T-cell (primary cell): ENCODE data around the gene PROK1. TPM values are rescaled to one million over a fixed set of nuclear protein-coding genes. Genes with fewer than 3 reads are reported as not detected.
A peak's percentile ranks its signal among the peaks of the same experiment; 100 is the strongest.
"Not testable (repeated sequence)": the region's sequence is repeated elsewhere in the genome, so short reads cannot be mapped to it uniquely, and the experiment has no call there.

ENCODE experiments used
- ATAC-seq, 4 experiments: fragments of 200-7000 bp in 3 of 4; fragments of 150-1000 bp in 1 of 4; cut with Tn5 transposase; replicated peaks in 1 of 4; 1 replicate in 3 of 4; 2 replicates in 1 of 4; pipeline ENCODE4 v1.10.0; 2021; ENCODE audit warnings: moderate library complexity in 3 of 4, mild to moderate bottlenecking in 2 of 4, moderate number of reproducible peaks in 1 of 4
- CTCF ChIA-PET, 2 donors: fragments of 300-600 bp; sonication (Branson Sonifier 250); formaldehyde crosslinking; loops; one replicate each; lab custom pipeline; 2022; ENCODE audit warnings: antibody characterized with exemption in 2 of 2; lab: Charles Lee
- POLR2A ChIA-PET, 2 donors: fragments of 300-600 bp; sonication (Branson Sonifier 250); formaldehyde crosslinking; loops; one replicate each; lab custom pipeline; 2022; ENCODE audit warnings: antibody characterized with exemption in 2 of 2; lab: Charles Lee
- DNase-seq, 35 experiments: peaks; one replicate each; pipeline versions ENCODE4 v3.0.0 to v3.0.0-alpha.2; 2013 to 2023
- H3K27ac ChIP-seq: one replicate; pipeline ENCODE4 v1.5.1; 2013; ENCODE audit warnings: low read length
- H3K27me3 ChIP-seq, 2 experiments: replicated peaks in 1 of 2; 1 replicate in 1 of 2; 2 replicates in 1 of 2; pipeline versions ENCODE4 v1.6.1 to v1.7.0; 2013; ENCODE audit warnings: low read length in 1 of 2, mixed read lengths in 1 of 2; ENCODE audit not compliant: control insufficient read depth in 2 of 2, insufficient read depth in 2 of 2; ENCODE audit errors: extremely low read depth in 1 of 2
- H3K36me3 ChIP-seq, 2 donors: 1 replicate in 1 of 2; 2 replicates in 1 of 2; pipeline versions ENCODE4 v1.6.1 to v1.7.0; 2013; ENCODE audit warnings: low read length in 1 of 2; ENCODE audit not compliant: control insufficient read depth in 2 of 2, insufficient read depth in 1 of 2; ENCODE audit errors: extremely low read depth in 1 of 2
- H3K4me1 ChIP-seq, 2 experiments: 1 replicate in 1 of 2; 2 replicates in 1 of 2; pipeline versions ENCODE4 v1.6.1 to v1.7.0; 2013; ENCODE audit warnings: low read length in 2 of 2, mixed read lengths in 1 of 2; ENCODE audit not compliant: insufficient read depth in 2 of 2, control insufficient read depth in 1 of 2; ENCODE audit errors: extremely low read depth in 1 of 2
- H3K4me3 ChIP-seq, 2 donors: 1 replicate in 1 of 2; 2 replicates in 1 of 2; pipeline versions ENCODE4 v1.5.1 to v1.7.0; 2013; ENCODE audit warnings: mild to moderate bottlenecking in 2 of 2, low read length in 1 of 2, moderate library complexity in 1 of 2; ENCODE audit not compliant: control insufficient read depth in 1 of 2; ENCODE audit errors: extremely low read depth in 1 of 2
- H3K9me3 ChIP-seq: 2 replicates; pipeline ENCODE4 v1.7.0; 2013
- H3K27ac Mint-ChIP-seq, 2 donors: one replicate each; pipeline ENCODE4 v1.8.0; 2020 to 2021; ENCODE audit warnings: mild to moderate bottlenecking in 2 of 2, mixed read lengths in 2 of 2
- H3K27me3 Mint-ChIP-seq, 2 donors: one replicate each; pipeline ENCODE4 v1.8.0; 2021 to 2022; ENCODE audit warnings: mixed read lengths in 2 of 2
- H3K36me3 Mint-ChIP-seq: one replicate; pipeline ENCODE4 v1.8.0; 2021; ENCODE audit warnings: mixed read lengths
- H3K4me1 Mint-ChIP-seq, 3 donors: one replicate each; pipeline ENCODE4 v1.8.0; 2020 to 2022; ENCODE audit warnings: mixed read lengths in 3 of 3, mild to moderate bottlenecking in 1 of 3
- H3K4me3 Mint-ChIP-seq, 3 donors: one replicate each; pipeline ENCODE4 v1.8.0; 2020 to 2022; ENCODE audit warnings: mild to moderate bottlenecking in 3 of 3, mixed read lengths in 3 of 3, moderate library complexity in 3 of 3
- H3K9me3 Mint-ChIP-seq, 3 donors: one replicate each; pipeline ENCODE4 v1.8.0; 2020 to 2022; ENCODE audit warnings: mixed read lengths in 3 of 3
- WGBS: methylation state at CpG from one replicate; pipeline ENCODE4 v1.1.5; 2013; ENCODE audit warnings: missing lambda C conversion rate; ENCODE audit not compliant: insufficient coverage; 5-methylcytosine and 5-hydroxymethylcytosine counted together
- total RNA-seq, 35 experiments: library from RNA in 6 of 35; stranded (reverse) in 6 of 35; fragments of 120-200 nt in 1 of 35; gene quantifications; one replicate each; pipeline versions ENCODE4 v1.2.1 to v1.2.4 and lab custom pipeline; 2013 to 2026

The PROK1 gene, protein sequence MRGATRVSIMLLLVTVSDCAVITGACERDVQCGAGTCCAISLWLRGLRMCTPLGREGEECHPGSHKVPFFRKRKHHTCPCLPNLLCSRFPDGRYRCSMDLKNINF
- total RNA-seq (under 1 TPM in 1 of 5 donors, not detected in 4; 0.20 TPM), total RNA-seq (lab: John Stamatoyannopoulos, UW) (0 to 0.14 (median 0) reads per million in 29 experiments)
- total RNA-seq (2013), result not detected

DNA sequence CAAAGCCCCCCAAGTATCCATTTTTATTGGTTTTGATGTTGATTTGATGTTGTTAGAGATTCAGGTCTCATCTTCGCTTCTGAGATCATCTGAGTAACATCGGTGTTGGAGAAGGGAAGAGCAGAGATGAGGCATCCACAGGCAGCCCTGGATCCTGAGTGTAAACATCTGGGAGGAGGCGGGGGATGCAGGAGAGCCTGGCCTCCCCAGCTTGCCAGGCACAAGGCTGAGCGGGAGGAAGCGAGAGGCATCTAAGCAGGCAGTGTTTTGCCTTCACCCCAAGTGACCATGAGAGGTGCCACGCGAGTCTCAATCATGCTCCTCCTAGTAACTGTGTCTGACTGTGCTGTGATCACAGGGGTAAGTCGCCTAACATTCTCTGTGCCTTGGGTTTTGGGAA is at the start of gene PROK1:
TSS of gene PROK1 (plus strand) at position 221 of the 400 bp plus-strand sequence. CDS start at position 289, 68 bp downstream.
- H3K27me3 Mint-ChIP-seq, result peaks cover 4 to 10% of the 10 kb centered on the region in 2 donors
- no peaks in the 10 kb centered on the region for H3K4me1 Mint-ChIP-seq
- no peaks in the 10 kb centered on the region for H3K9me3 Mint-ChIP-seq
- ChIA-PET POLR2A (no interaction called here), CTCF (no interaction called here)
- H3K36me3 Mint-ChIP-seq, result no peaks in the 10 kb centered on the region
- no peak within 1 kb of the TSS for H3K27ac Mint-ChIP-seq
- Histone ChIP-seq H3K4me3 (no peak within 1 kb of the TSS), H3K27ac (no peak within 1 kb of the TSS), H3K27me3 (peaks cover 2 to 14% of the 10 kb centered on the region in 2 experiments), H3K9me3 (no peaks in the 10 kb centered on the region), H3K36me3 (no peaks in the 10 kb centered on the region), H3K4me1 (no peaks in the 10 kb centered on the region)
- WGBS, result 72% methylated on average over 8 of the region's 8 CpGs
- no peak for DNase-seq
- no peak within 1 kb of the TSS for H3K4me3 Mint-ChIP-seq
- no peak for ATAC-seq

DNA sequence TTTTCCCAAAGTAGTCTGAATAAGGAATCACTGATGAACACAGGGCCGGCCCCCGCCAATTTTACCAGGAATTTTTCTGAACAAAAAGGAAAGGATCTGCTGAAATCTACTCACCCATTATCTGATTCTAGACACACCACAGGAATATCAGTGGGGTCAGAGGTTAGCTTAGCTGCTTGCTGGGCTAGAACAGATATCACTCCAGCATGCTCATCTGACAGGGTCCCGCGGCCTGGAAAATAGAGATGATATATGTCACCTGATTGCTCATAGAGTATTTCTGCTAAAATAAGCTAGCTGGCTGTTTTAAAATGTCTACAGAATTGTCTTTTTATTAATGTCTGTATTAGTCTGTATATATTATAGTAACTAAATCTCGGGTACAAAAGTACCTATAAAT is 47.1 kb upstream of the PROK1 start:
- ChIA-PET POLR2A (interaction anchor here in 1 of 2 donors (0.6 to 0.7 kb wide), 2 partner anchors 8 to 1069 kb away, joined by 3 read pairs; no protein-coding TSS in a partner anchor), CTCF (no interaction called here)
- H3K4me1 Mint-ChIP-seq, result peaks cover 14 to 29% (median 26%) of the 10 kb centered on the region in 3 donors
- DNase-seq (no peak), ATAC-seq (no peak)
- 100% methylated on average over 2 of the region's 5 CpGs for WGBS
- H3K9me3 ChIP-seq, result no peaks in the 10 kb centered on the region
- H3K27me3 Mint-ChIP-seq, result no peaks in the 10 kb centered on the region
- peaks cover 15 to 16% of the 10 kb centered on the region in 2 experiments for H3K4me1 ChIP-seq
- H3K27ac Mint-ChIP-seq, result no peak overlapping the region
- H3K36me3 ChIP-seq, result peaks cover 0 to 52% of the 10 kb centered on the region in 2 donors
- H3K9me3 Mint-ChIP-seq, result no peaks in the 10 kb centered on the region
- no peak overlapping the region for H3K4me3 ChIP-seq
- H3K36me3 Mint-ChIP-seq, result peaks cover 21% of the 10 kb centered on the region
- no peaks in the 10 kb centered on the region for H3K27me3 ChIP-seq
- H3K27ac ChIP-seq, result no peak overlapping the region
- H3K4me3 Mint-ChIP-seq, result no peak overlapping the region

DNA sequence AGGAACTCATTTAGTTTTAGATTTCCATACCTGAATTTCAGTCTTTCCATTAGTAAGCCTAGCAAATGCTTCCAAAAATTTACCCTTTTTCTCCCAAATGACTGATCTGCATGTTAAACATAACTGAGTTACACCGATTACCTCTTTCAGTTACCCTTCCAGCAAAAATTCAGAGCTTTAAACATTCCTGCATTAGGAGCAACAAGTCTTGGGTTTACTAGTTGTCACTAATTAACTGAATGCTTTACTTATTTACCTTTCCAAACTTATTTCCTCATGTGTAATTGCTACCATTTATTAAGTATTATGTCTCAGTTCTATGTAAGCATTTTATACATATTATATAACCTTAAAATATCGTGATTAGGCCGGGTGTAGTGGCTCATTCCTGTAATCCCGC is 46.5 kb upstream of the PROK1 start:
- peaks cover 0 to 49% of the 10 kb centered on the region in 2 donors for H3K36me3 ChIP-seq
- ChIA-PET POLR2A (interaction anchor here in 1 of 2 donors (0.7 kb wide), 1 partner anchor 289 kb away, joined by 5 read pairs; no protein-coding TSS in a partner anchor), CTCF (no interaction called here)
- Mint-ChIP-seq H3K4me1 (peaks cover 17 to 30% (median 29%) of the 10 kb centered on the region in 3 donors), H3K9me3 (no peaks in the 10 kb centered on the region), H3K27me3 (no peaks in the 10 kb centered on the region), H3K4me3 (no peak overlapping the region), H3K27ac (no peak overlapping the region), H3K36me3 (peaks cover 21% of the 10 kb centered on the region)
- no peaks in the 10 kb centered on the region for H3K9me3 ChIP-seq
- 100% methylated on average over 1 of the region's 4 CpGs for WGBS
- peaks cover 15 to 16% of the 10 kb centered on the region in 2 experiments for H3K4me1 ChIP-seq
- ATAC-seq (no peak), DNase-seq (no peak)
- H3K27me3 ChIP-seq, result no peaks in the 10 kb centered on the region
- no peak overlapping the region for H3K4me3 ChIP-seq
- H3K27ac ChIP-seq, result no peak overlapping the region

DNA sequence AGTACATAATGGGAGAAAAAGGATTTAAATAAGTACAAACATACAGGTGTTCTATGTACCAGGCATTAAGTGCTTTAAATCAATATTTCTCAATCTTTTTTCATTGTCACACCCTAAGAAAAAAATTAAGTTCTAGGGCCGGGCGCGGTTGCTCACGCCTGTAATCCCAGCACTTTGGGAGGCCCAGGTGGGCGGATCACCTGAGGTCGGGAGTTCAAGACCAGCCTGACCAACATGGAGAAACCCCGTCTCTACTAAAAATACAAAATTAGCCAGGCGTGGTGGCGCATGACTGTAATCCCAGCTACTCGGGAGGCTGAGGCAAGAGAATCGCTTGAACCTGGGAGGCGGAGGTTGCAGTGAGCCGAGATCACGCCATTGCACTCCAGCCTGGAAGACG is 44.5 kb upstream of the PROK1 start:
- ATAC-seq, H3K9me3 ChIP-seq, H3K27me3 ChIP-seq, H3K9me3 Mint-ChIP-seq, POLR2A ChIA-PET, DNase-seq, H3K27me3 Mint-ChIP-seq: not testable (repeated sequence)
- H3K4me1 Mint-ChIP-seq, result peaks cover 17 to 30% (median 30%) of the 10 kb centered on the region in 3 donors
- H3K36me3 ChIP-seq, result peaks cover 0 to 31% of the 10 kb centered on the region in 2 donors
- H3K27ac ChIP-seq, result peak overlapping the region; percentile 85
- no CpG with 5 or more reads among the region's 15 CpGs for WGBS
- CTCF ChIA-PET, result interaction anchor here in 1 of 2 donors (1.0 kb wide), 1 partner anchor 54 kb away, joined by 3 read pairs; no protein-coding TSS in a partner anchor
- H3K36me3 Mint-ChIP-seq, result peaks cover 11% of the 10 kb centered on the region
- H3K4me3 ChIP-seq, result peak overlapping the region; percentile 83 to 92
- peak overlapping the region; percentile 97 to 99 for H3K27ac Mint-ChIP-seq
- peak overlapping the region; percentile 97 to 100 (median 98) for H3K4me3 Mint-ChIP-seq
- H3K4me1 ChIP-seq, result peaks cover 15 to 16% of the 10 kb centered on the region in 2 experiments

DNA sequence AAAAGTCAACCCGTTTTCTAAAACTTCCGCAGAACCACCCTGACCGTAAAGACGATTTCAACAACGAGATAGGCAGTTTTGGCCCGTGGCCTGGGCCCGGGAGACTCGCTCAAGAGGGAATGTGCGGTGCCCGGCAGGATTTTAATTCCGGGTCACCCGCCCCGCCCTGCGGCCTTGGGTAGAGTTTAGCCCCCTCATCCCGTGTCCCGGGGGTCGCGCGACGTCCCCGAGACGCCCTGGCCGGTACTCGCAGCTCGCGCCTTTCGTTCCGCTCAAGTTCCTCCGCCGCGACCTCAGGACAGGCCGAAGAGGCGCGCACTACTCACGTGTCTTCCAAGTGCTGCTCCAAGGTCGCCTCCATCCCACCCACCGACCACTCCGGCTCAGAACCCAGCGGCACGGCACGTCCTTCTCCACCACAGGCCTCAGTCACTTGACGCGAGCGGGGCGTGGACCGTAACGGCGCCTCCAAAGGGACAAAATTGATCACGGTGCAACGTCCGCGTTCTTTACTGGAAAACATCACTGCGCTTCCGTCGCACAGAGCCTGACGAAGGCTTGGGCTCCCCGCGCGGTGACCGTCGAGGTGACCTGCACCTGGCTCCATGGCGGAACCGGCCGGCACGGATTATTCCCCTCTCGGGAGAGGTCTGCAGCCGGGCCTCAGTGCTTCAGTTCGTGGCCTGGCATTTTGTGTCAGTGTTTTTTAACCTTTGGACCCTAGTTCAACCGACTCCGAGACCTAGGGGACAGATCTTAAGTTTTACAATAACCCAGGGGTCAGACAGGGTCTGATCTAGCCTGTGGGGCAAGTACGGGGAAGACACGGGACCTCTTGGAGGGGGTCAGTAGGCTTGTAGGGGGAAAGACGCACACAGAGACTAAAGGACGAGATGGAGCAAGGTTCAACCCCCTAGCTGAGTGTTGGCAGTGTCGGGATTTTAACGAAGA is 43.4 kb upstream of the PROK1 start, which contains the start of gene LAMTOR5:
TSS of gene LAMTOR5 (minus strand) at position 435 of the 951 bp plus-strand sequence. CDS start at position 361, 74 bp downstream.
- Mint-ChIP-seq H3K36me3 (peaks cover 7% of the 10 kb centered on the region), H3K9me3 (no peaks in the 10 kb centered on the region), H3K4me1 (peaks cover 23 to 31% (median 30%) of the 10 kb centered on the region in 3 donors), H3K27me3 (no peaks in the 10 kb centered on the region), H3K27ac (peak within 1 kb of the TSS; percentile 97 to 99), H3K4me3 (peak within 1 kb of the TSS; percentile 97 to 100 (median 98))
- Histone ChIP-seq H3K27ac (peak within 1 kb of the TSS; percentile 85), H3K27me3 (no peaks in the 10 kb centered on the region), H3K9me3 (no peaks in the 10 kb centered on the region), H3K36me3 (peaks cover 0 to 22% of the 10 kb centered on the region in 2 donors), H3K4me3 (peak within 1 kb of the TSS; percentile 83 to 92), H3K4me1 (peaks cover 16% of the 10 kb centered on the region in 2 experiments)
- WGBS, result under 1% methylated on average over 75 of the region's 76 CpGs
- ChIA-PET POLR2A (interaction anchor here in 1 of 2 donors (1.3 kb wide), 1 partner anchor 69 kb away, joined by 5 read pairs; the partner anchor contains the start of gene RBM15), CTCF (interaction anchor here (0.6 to 2.6 kb wide), 6 partner anchors 55 to 379 kb away, joined by 3 to 25 read pairs (median 3); partner anchors contain the start of gene RBM15 (in 1 of the 2))
- DNase-seq (peak; percentile 78 to 94 (median 86)), ATAC-seq (peak; percentile 94 to 96 (median 96))
